NCI-H510A treated with DMSO at 0.1 percent for 48 hours (cell line): ENCODE data around the gene RERE.

Source experiments
- DNase-seq: peaks from one replicate; lab custom pipeline; 2025; lab: John Stamatoyannopoulos, UW

The RERE gene

GRCh38 chr1:8687538-8687937, 129.9 kb downstream of the RERE start:
- DNase-seq: no peak

GRCh38 chr1:8687039-8687438, 130.4 kb downstream of the RERE start:
- DNase-seq: peak; percentile 86

DNA sequence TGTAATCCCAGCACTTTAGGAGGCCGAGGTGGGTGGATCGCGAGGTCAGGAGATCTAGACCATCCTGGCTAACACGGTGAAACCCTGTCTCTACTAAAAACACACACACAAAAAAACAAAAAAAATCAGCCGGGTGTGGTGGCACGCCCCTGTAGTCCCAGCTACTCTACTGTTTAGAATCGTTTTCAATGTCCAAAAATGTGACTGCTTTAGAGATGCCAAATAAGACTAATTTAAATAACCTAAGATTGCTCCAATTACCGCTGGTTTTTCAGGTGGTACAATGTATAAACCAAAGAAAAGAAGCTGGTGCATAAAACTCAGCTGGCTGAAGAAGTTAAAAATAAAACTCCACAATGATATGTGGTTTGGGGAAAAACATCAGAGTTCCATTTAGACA, 132.0 kb downstream of the RERE start:
- no peak for DNase-seq

DNA sequence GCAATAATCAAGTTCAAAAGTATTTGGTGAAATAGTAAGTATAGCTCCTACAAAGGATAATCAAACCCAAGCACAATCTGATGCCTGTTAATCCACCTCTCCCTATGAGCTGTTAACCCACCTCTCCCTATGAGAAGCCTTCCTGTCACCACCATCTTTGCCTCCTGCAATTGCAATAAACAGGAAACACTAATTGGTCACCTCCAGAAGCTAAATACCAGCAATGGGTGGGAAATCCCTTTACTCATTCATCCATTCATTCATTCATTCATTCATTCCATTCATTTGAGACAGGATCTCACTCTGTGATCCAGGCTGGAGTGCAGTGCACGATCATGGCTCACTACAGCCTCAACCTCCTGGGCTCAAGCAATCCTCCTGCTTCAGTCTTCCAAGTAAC, 132.8 kb downstream of the RERE start:
- DNase-seq: no peak

DNA sequence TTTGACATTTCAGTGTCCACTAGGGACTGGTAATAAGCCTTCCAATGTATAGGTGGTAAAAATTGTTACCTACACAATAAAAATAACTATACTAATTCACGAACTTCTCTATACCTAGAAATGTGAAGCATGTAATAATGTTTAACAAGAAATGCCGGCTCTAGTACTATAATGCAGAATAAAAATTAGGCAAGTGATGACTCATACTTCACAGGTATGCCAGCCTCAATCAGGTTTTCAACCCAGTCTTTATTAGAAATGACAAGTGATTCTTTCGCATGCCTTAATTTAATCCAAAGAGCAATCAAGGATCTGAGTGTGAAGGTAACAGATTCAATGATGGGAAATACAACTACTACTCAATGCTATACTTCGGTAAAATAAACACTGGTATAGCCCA, 134.9 kb downstream of the RERE start:
- no peak for DNase-seq

GRCh38 chr1:8681911-8682310, 135.5 kb downstream of the RERE start:
- DNase-seq: peak; percentile 84

GRCh38 chr1:8680664-8681650, 136.5 kb downstream of the RERE start:
- DNase-seq: peak; percentile 90

DNA sequence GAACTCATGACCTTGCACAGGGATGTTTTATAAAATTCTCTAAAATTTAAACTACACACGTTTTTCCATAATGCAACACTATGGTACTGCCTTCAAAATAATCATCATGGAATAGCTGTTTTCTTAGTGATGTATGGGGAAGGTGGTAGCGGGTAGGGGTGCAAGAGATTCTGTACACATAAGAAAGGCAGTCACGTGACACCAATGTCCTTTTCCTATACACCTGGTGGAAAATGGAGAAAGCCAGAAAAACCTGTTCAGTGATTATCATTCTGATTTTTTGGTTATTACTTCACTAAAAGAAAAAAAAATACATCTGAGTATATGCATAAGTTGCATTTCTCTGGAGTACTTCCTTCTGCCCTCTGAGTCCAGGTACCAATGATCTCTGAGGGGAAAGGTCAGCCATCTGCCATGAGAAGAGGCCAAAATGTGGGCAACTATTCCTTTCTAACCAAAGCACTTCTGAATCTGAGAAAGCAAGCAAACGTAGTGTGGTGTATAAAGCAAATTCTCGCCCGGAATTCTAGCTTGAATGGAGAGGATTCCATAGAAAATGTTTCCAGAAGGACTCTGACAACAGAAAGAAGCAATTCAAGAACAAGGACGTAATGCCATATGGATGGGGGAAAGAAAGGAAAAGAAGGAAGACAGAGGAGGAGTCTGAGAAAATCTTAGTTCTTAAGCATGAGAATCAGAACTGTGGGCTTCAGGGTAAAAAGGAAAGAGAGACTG, 137.3 kb downstream of the RERE start:
- DNase-seq: no peak

- DNase-seq: no peak
Observed at GRCh38 chr1:8679395-8679800, 138.0 kb downstream of the RERE start.

DNA sequence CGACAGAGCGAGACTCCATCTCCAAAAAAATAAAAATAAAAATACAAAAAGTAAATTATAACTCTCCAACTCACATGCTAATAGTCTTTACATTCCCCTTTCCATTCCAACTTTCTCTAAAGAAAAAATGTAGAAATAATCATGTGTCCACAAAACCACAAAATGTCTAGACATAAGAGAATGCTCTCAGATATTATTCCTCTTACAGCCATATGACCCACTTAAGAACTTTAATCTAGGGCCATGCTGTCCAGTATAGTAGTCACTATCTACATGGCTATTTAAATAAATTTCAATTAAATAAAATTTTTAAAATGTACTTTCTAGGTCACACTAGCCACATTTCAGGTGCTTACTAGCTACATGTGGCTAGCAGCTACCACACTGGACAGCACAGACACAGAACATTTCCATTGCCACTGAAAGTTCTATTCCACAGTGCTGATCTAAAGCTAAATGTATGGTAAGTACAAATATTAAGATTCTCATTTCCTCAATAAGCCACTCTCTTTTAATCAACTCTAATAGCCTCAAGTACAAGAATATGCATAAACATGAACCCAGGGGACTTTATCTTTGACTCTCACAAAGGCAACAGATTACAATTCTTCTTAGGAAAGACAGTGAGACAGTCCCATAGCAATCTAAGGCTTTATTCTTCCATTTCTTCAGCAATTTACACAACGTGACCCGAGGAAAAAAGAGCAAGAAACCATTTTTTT, 138.6 kb downstream of the RERE start:
- DNase-seq: no peak

DNA sequence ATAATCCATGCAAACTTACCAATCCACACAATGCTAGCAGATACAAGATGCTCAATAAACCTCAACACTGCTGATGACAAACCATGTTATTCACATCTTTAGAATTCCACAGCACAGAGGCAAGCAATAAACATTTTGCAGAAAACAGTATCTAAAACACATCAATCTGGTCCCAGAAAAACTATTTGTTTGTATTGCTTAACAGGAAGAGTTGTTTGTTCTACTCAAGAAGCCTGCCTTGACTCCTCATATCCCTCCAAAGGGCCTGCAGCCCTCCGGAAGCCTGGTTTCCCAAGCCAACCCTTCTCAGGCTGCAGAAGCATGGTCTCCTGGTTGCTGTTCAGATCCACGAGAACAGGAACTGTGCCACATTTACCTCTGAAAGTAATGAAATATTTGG, 139.7 kb downstream of the RERE start:
- no peak for DNase-seq

DNA sequence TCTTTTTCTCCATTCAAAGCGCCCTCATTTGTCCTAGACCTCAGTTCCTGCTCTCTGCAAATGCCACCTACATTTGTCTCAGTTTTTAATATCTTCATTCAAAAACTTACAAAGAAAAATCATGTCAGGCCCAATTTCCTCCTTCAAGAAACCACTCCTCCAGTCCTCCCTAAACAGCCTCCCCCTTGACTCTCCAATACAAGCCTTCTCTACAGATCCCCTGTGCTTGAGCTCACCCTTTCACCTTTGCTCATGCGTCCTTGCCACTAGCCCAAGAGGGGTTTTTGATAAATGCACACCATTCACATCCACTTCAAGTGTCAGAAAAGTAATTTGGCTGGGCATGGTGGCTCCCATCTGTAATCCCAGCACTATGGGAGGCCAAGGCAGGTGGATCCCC, 140.6 kb downstream of the RERE start:
- no peak for DNase-seq

DNA sequence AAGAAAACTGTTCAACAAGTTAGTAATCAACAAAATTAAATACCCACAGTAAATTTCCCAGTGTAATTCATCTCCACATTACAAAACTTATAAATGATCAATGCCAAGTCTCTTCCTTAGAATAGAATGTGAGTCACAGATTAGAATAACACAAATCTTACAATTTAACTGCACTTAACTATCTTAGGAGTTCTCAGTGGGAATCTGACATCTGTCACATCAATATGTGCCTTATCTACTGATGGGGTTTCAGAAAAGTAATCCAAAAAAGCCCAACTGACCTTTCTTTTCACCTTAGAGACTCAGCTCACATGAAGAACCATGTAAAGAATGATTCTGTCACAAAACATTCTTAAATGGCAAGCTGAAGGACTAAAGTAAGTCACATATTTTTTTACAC, 141.4 kb downstream of the RERE start:
- no peak for DNase-seq

GRCh38 chr1:8674912-8675311, 142.5 kb downstream of the RERE start:
- no peak for DNase-seq

- no peak for DNase-seq
Observed at GRCh38 chr1:8674481-8674880, 143.0 kb downstream of the RERE start.

- peak; percentile 93 for DNase-seq
Observed at GRCh38 chr1:8671306-8671917, 146.0 kb downstream of the RERE start.

DNA sequence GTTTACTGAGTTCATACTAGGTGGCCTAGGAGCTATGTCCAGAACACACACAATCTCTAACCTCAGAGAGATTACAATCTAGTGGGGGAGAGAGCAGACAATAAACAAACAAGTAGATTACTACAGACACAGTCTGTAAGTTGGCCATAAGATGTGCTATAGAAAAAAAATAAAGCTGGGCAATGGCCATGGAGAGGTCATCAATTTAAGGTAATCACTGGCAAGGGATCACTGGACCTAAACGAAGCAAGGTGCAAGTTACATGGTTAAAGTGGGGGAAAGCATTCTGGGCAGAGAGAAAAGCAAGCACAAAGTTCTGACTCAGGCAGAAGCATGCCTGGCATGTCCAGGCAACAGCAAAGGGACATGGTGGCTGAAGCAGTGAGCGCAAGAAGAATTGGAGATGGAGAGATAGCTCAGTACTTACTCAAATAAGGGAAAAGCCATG, 147.0 kb downstream of the RERE start:
- no peak for DNase-seq

DNA sequence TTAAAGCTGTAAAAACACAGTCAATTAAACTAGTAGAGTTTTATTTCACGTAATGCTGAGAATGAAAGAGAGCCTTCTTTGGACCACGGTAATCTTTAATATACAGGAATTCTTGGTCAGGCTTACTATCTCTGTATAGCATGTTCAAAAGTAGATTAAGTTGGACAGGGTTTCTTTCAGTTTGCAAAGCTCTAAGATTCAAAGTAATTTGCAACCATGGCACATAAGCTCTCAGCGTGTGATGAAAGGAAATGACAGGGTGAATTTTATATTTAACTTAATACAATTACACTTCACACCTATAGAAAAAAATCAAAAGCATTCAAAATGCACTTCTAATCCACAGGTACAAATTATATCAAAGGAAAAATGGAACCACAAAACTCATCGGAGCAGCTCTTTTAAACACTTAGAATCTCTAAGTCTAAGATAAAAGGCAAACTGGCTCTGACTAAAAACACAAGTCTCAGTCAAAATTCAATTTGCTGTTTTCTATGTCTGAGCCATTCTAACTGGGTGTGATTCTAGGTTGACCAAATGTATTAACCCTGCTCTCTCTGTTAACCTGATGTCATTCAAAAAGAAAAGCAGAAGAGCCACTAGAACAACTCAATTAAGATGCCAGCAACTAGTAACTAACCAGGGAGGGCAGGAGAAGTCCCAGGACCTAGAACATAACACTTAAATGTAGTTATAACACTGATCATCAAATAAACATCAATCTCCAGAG, 147.7 kb downstream of the RERE start:
- DNase-seq: no peak

GRCh38 chr1:8667869-8668594, 149.4 kb downstream of the RERE start:
- DNase-seq: no peak

- DNase-seq: peak; percentile 83
Observed at GRCh38 chr1:8666389-8667167, 150.9 kb downstream of the RERE start.
